ENCODE measurements around the gene PRC1.

DNA sequence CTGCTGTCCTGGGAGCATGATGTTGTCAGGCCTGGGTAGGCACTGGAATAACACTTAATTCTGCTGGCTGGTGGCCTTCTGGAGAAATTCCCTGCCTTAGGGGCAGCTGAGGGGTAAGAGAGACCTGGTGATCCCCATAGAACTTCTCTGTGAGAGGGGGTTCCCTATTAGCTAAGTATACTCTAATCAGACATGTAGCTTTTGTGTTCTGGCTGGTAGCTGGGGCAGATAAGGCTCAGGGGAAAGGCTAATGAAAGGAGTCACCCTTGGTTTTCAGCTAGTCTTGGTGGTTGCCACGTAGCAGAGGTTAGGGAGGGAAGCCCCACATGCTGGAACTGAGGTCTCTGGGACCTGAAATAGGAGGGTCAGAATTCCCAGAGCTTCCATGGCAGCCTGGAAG, 61.0 kb downstream of the PRC1 start:
- TF ChIP-seq POLR2AphosphoS5 (IDR thresholded peaks at IDR 0.05; ENCODE audit: low read depth, low read length) (no peak), POLR2A (IDR thresholded peaks at IDR 0.05; ENCODE audit: low read depth, low read length) (no peak), TAF1 (IDR thresholded peaks at IDR 0.05; ENCODE audit: borderline replicate concordance, low read depth, low read length) (no peak)
